ENCODE measurements around the gene MGST2.

- TF ChIP-seq CTCF (IDR thresholded peaks at IDR 0.05; ENCODE audit: poor library complexity) (peak; percentile 42), EZH2phosphoT487 (IDR thresholded peaks at IDR 0.05; ENCODE audit: low read depth, severe bottlenecking, unreplicated experiment) (no peak), EZH2 (IDR thresholded peaks at IDR 0.05; ENCODE audit: borderline replicate concordance) (no peak)
Observed at GRCh38 chr4:139619644-139620043, 46.0 kb upstream of the MGST2 start.

All from hepatocyte (in vitro differentiated cells).